Ramos (cell line): ENCODE data around the gene ZNF814.
"Not testable (repeated sequence)": the region's sequence is repeated elsewhere in the genome, so short reads cannot be mapped to it uniquely, and the experiment has no call there.

Source experiments
- in situ Hi-C: fragments of 300-500 bp; cut with MboI; formaldehyde crosslinking; loops from one replicate; pipeline ENCODE4 v1.14.3; 2022; ENCODE audit warnings: low sequenced_read_pairs; ENCODE audit not compliant: unreplicated experiment

ZNF814 gene

GRCh38 chr19:57867868-57868492 lies 20.9 kb downstream of the ZNF814 start:
- in situ Hi-C loops, result no loop called here

- in situ Hi-C loops, result not testable (repeated sequence)
Observed at GRCh38 chr19:57862351-57862750, 26.5 kb downstream of the ZNF814 start.

DNA sequence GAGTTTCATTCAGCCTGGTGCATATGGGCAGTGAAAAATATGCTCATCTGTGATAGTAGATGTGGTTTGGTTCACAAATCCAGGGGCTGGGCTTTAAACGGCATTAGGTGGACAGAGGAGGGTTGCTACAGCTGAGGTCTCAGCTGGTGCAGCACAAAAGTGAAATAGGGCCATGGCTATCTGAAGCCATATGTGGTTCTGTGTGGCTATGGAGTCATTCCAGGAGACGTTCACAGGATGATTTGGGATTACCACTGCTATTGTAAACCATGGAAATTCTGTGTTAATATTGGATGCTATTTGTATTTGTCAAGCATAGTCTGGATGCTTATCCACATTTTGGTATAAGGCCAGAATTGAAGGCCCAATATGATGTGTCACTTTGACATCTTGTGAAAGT lies 34.7 kb downstream of the ZNF814 start:
- in situ Hi-C loops, result not testable (repeated sequence)

DNA sequence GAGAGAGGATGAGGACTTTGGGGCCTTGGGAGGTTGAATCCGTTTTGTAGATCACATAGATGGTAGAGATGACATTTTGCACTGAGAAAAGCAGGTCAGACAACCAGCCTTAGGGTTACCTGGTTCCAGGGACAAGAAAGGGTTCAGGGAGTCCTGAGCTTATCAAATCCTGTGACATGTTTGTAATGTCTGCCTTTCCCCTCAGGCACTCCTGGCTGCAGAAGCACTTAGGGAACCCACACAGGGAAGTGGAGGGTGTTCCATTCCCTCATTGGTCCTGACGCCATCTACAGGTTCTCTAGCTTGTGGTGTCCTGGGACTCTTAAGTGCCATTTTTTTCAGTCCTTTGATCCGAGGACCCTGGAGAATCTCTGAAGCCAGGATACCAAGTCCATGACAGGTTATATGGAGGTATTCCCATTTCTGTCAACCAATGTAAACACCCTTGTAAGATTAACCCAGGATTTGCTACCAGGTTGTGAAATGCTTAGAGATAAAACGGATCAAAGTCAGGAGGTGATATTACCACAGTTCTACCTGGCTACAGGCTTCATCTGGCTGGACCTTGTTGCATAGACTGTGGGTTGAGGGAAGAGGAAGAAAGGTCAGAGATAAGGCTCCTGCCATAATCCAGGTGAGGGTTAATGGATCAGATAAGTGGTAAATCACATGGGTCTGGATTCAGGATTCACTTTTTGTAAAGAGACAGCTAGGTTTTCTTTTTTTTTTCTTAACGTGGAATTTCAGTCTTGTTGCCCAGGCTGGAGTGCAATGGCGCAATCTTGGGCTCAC lies 36.8 kb downstream of the ZNF814 start:
- in situ Hi-C loops, result not testable (repeated sequence)

- in situ Hi-C loops, result no loop called here
Observed at GRCh38 chr19:57850553-57851017, 38.3 kb downstream of the ZNF814 start.

- in situ Hi-C loops, result not testable (repeated sequence)
Observed at GRCh38 chr19:57849666-57850473, 39.0 kb downstream of the ZNF814 start, which contains the start of gene ZNF587. Gene ZNF587 (plus strand): TSS chr19:57849859. CDS start chr19:57850039, 180 bp downstream.

DNA sequence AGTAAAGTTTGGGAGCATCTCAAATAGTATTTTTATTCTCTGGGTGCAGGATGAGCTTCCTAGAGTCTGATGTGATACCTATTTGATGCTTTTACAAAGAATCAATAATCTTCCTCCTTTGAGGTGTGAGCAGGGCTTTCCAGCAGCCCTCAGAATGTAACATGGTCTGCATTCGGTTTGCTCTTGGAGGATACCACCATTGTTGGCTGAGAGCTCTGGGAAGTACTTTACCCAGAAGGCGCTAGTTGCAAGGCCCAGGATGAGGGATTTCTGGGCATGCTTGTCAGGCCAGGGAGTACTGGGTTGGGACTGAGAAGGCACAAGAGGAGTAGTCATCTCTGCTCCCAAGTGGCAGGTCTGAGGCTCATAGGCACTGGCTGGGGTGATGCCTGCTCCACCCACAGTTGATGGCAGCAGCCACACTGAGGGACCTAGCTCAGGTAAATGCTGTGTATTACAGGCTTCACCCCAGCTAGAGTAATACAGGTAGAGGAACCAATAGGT lies 39.6 kb downstream of the ZNF814 start:
- in situ Hi-C loops, result not testable (repeated sequence)

- in situ Hi-C loops, result not testable (repeated sequence)
Observed at GRCh38 chr19:57847164-57847563, 41.7 kb downstream of the ZNF814 start.

DNA sequence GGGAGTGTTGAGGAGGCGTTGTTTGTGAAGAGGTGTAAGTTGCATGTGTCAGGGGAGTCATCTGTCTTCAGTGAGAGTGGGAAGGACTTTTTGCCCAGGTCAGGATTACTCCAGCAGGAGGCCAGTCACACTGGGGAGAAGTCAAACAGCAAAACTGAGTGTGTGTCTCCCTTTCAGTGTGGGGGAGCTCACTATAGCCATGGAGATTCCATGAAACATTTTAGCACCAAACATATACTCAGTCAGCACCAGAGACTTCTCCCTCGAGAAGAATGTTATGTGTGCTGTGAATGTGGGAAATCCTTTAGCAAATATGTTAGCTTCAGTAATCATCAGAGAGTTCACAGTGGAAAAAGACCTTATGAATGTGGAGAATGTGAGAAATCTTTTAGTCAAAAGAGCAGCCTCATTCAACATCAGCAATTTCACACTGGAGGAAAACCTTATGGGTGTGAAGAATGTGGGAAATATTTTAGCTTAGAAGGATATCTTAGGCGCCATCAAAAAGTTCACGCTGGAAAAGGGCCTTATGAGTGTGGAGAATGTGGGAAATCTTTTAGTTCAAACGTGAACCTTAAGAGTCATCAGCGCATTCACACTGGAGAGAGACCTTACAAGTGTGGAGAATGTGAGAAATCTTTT lies 47.6 kb downstream of the ZNF814 start:
- in situ Hi-C loops, result no loop called here

GRCh38 chr19:57838622-57839191 lies 50.1 kb downstream of the ZNF814 start:
- in situ Hi-C loops, result not testable (repeated sequence)

DNA sequence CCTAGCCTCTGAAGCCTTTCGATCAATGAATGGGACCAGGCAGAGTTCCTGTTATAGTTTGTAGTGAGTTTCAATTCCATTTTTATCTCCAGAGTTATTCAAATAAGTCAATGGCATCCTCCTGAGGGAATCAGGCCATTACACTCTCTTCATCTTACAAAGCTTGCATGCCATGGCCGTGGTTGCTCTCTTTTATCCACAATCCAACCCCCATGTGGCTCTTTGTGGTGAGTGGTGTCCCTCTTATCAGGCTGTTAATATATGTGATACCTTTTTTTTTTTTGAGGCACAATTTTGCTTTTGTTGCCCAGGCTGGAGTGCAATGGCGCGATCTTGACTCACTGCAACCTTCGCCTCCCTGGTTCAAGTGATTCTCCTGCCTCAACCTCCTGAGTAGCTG lies 51.8 kb downstream of the ZNF814 start:
- in situ Hi-C loops, result not testable (repeated sequence)

DNA sequence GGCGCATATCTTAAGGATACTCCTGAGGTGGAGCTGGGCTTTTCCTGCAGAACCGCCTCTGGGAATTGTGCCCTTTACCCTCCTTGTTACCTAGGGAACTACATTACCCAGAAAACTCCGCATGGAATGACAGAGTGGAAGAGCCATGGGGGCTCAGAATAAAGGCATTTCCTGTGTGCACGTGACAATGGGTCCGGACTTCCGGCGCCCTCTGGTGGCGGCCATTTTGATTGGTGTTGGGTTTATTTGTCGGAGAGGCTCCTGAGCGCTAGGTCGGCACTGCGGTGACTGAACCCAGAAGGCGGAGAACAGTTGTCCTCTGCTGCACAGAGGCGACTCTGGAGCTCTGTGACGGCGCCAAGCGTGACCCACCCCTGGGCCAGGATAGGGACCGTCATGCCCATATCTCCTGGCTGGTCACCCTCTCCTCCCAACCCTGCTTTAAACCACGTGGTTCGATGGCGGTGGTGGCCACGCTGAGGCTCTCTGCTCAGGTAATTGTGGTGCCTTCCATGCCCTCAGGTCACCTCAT lies 58.7 kb downstream of the ZNF814 start, which contains the start of gene ZNF587B:
Gene ZNF587B, plus strand, starts transcription at position 229 of the 532 bp plus-strand sequence. Its CDS starts 230 bp downstream, at position 459.
- in situ Hi-C loops, result no loop called here

- in situ Hi-C loops, result no loop called here
Observed at GRCh38 chr19:57829316-57829715, 59.5 kb downstream of the ZNF814 start.

DNA sequence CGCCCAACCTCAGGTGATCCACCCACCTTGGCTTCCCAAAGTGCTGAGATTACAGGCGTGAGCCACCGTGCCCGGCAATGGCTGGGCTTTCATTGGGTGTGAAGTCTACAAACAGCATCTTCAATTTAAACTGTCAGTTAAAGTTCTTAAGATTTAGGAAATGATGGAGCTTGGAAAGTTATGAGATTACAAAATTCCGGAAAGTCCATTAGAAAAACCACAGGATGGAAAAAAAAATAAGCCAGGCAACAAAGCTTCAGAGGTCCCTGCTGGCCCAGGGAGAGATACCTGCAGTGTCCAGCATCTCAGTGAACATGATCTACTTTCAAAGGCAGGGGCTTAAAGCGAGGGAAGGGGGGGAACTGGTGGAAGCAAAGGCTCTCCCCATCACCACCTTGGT lies 63.3 kb downstream of the ZNF814 start:
- in situ Hi-C loops, result no loop called here

DNA sequence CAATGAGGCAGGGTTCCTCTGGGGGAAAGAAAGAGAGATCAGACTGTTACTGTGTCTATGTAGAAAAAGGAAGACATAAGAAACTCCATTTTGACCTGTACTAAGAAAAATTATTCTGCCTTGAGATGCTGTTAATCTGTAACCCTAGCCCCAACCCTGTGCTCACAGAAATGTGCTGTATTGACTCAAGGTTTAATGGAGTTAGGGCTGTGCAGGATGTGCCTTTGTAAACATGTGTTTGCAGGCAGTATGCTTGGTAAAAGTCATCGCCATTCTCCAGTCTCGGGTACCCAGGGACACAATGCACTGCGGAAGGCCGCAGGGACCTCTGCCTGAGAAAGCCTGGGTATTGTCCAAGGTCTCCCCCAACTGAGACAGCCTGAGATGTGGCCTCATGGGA lies 65.2 kb downstream of the ZNF814 start:
- in situ Hi-C loops, result not testable (repeated sequence)

- in situ Hi-C loops, result not testable (repeated sequence)
Observed at GRCh38 chr19:57823155-57823554, 65.7 kb downstream of the ZNF814 start.

DNA sequence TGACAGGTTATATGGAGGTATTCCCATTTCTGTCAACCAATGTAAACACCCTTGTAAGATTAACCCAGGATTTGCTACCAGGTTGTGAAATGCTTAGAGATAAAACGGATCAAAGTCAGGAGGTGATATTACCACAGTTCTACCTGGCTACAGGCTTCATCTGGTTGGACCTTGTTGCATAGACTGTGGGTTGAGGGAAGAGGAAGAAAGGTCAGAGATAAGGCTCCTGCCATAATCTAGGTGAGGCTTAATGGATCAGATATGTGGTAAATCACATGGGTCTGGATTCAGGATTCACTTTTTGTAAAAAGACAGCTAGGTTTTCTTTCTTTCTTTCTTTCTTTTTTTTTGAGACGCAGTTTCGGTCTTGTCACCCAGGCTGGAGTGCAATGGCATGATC lies 67.3 kb downstream of the ZNF814 start:
- in situ Hi-C loops, result not testable (repeated sequence)

- in situ Hi-C loops, result not testable (repeated sequence)
Observed at GRCh38 chr19:57821095-57821494, 67.7 kb downstream of the ZNF814 start.

- in situ Hi-C loops, result no loop called here
Observed at GRCh38 chr19:57820599-57820998, 68.2 kb downstream of the ZNF814 start.
